GM19397 (cell line): ENCODE measurements around the gene BMP15.

ENCODE experiments used
- ATAC-seq: cut with Tn5 transposase; IDR thresholded peaks from one replicate; pipeline ENCODE4 v1.9.1; 2021; ENCODE audit warnings: mild to moderate bottlenecking, moderate library complexity; ENCODE audit not compliant: unreplicated experiment

Gene BMP15

GRCh38 chrX:50910685-50911176 is at the start of gene BMP15:
BMP15 (plus strand) TSS chrX:50910735; CDS start chrX:50910784, 49 bp downstream.
- no peak for ATAC-seq

DNA sequence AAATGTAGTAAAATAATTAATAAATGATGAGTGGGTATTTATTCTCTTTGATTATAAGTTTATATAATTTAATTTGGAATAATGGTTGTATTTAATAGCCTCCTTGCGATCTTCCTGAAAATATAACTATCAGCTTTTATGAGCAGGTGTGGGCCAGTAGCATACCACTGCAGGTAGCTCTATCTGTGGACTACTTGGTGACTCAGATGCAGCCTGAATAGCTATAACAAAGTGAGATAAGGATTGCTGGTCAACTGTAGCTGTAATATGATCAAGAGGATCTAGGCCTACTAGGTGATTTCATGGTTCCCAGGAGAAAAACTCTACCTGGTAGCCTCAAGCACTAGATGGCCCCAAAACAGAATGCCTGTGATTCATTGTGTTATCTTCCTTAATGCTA is 47.1 kb upstream of the BMP15 start:
- no peak for ATAC-seq

DNA sequence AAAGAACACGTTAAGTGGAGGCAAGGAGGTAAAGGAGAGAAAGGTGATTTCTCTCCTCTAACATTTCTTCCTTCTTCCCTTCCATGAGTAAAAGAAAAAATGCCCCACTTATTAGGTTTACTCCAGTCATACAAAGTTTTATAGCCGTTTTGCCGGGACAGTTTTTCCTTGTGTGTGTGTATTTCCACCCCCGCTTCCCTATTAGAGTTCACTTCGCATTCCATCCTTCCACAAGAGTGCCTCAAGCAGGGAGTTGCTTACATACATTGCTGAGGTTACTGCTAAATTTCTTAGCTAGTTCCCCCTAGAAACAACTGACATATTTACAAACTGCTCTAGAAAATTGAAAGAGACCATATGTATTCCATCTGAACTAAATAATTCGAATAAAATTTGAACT is 45.2 kb upstream of the BMP15 start:
- no peak for ATAC-seq

DNA sequence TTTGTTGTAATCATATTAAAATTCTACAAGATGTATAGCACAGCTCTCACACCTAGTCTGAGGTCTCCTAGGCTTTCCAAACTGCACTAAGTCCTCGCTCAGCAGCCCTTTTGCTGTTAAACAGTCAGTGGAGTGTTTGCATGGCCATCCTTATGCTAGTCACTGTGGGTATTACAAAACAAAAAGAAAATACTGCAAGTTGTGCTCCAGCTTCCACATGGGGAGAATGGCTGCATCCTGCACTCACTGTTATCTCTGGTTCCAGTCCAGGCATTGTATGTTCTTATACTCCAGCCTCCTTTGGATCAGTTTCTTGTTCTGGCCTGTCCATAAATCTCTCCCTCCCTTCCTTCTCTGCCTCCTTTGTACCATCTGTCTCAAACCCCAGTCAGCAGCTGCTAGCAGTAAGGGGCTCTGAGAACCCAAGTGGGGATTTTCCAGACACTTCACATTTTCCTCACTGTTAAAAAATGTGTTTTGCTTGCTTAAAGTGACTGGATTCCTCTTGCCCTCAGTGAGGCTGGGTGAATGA is 38.5 kb upstream of the BMP15 start:
- no peak for ATAC-seq

GRCh38 chrX:50874876-50875275 is 35.7 kb upstream of the BMP15 start:
- no peak for ATAC-seq

DNA sequence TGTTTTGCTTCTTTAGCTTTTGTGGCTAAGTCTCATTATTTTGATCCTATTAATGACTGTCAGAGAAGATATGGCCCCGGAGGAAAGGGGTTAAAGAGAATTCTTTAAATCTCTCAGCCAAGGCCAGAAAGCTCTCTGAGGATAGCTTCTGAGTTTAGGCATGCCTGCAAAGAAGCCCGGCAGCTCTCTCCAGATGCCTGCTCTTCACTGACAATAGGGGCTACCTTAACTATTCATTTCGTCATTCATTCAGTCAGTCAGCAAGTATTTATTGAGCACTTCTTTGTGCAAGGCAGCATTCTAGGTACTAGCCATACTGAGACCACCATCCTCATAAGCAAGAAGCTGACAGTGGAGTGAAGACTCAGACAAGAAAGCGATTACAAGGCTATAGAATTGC is 34.0 kb upstream of the BMP15 start:
- ATAC-seq: no peak

DNA sequence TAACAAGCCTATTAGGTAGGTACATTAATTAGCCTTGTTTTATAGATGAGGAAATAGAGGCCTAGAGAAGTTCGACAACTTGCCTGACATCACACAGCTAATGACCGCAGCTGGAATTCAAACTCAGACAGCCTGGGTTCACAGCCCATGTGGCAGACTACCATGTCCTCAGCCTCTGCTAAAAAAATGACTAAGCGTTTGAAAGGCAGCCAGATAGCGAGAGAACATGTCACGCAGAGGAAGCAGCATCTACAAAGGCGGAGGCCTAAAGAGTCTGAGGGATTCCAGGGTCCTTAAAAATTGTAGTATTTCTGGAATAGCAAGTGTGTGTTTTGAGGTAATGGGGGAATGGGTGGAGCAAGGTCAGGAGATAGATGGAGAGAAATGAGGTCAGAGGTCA is 33.2 kb upstream of the BMP15 start:
- no peak for ATAC-seq

DNA sequence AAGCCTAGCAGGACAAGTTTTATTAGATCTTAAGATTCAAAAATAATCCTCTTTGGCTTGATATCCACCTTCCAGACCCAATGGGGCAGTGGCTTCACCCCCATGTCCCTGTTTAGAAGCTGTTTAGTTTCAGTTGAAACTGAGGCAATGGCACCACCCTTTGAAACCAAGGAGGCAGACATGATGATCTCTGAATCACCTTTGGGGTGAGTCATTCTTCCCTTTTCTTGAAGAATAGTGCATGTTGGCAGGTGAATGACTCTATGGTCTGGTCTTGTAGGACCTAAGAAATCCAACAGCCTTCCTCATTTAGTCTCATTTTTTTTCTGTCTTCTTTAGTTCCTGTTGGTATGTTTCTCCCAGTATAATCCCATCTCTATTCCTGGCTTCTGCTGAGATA is 29.5 kb upstream of the BMP15 start:
- no peak for ATAC-seq

- ATAC-seq: no peak
Measured at GRCh38 chrX:50888884-50889283, 21.7 kb upstream of the BMP15 start.

- no peak for ATAC-seq
Measured at GRCh38 chrX:50889582-50889981, 21.0 kb upstream of the BMP15 start.

DNA sequence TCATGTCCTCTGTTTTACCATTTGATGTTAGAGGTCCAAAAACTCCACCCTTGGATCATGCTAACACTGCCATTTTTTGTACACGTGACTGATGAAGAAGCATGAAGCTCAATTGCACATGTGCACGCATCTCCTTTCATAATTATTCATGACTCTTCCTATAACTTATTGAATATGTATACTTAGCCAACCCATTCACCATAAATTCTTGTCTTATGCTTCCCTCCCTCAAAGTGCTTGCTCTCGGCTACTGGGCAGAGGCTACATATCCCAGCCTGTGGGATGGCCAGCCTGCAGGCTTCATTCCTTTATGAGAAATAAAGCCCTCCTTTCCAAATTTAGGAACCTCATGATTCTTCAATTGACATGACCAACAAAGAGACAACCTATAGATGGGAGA is 17.5 kb upstream of the BMP15 start:
- no peak for ATAC-seq

DNA sequence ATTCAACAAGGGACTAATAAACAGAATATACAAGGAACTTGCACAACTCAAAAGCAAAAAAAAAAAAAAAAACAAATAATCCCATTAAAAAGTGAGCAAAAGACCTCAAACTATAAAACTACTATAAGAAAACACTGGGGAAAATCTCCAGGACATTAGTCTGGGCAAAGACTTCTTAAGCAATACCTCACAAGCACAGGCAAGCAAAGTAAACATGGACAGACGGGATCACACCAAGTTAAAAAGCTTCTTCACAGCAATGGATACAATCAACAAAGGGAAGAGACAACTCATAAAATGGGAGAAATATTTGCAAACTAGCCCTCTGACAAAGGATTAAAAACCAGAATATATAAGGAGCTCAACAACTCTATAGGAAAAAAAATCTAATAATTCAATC is 17.1 kb upstream of the BMP15 start:
- no peak for ATAC-seq

GRCh38 chrX:50905334-50905733 is 5.2 kb upstream of the BMP15 start:
- no peak for ATAC-seq

- ATAC-seq: no peak
Measured at GRCh38 chrX:50913520-50913919, 3.0 kb downstream of the BMP15 start.

DNA sequence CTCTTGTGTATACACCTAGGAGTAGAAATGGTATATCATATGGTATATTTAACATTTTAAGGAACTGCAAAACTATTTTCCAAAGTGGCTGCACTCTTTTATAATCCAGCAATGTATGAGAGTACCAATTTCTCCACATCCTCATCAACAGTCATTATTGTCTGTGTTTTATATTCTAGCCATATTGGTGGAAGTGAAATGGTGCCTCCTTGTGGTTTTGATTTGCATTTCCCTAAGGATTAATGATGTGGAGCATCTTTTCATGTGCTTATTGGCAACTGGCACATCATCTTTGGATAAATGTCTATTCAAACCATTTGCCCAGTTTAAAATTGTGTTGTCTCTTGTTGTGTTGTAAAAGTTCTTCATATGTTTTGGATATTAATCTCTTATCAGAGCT is 9.6 kb downstream of the BMP15 start:
- no peak for ATAC-seq

GRCh38 chrX:50927127-50927526 is 16.6 kb downstream of the BMP15 start:
- no peak for ATAC-seq

DNA sequence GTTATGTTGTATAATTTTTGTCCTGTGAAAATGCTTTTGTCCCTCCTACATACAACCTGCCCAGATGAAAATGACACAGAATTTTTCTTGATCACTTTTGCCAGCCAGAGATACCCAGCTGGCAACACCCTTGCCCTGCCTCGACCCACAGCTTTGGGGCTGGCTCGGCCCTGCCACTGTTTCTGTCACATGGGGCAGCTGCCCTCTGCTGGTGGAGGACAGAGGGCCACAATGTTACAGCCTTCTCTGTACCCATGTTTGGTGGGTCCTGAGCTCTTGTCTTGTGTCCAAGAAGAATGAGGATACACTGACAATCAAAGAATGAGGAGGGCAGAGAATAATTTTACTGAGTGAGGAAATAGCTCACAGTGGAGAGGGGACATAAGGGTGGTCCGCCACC is 31.1 kb downstream of the BMP15 start:
- ATAC-seq: no peak

- no peak for ATAC-seq
Measured at GRCh38 chrX:50942471-50942870, 31.9 kb downstream of the BMP15 start.

- no peak for ATAC-seq
Measured at GRCh38 chrX:50952406-50952805, 41.9 kb downstream of the BMP15 start.

GRCh38 chrX:50953832-50954231 is 43.3 kb downstream of the BMP15 start:
- ATAC-seq: no peak

DNA sequence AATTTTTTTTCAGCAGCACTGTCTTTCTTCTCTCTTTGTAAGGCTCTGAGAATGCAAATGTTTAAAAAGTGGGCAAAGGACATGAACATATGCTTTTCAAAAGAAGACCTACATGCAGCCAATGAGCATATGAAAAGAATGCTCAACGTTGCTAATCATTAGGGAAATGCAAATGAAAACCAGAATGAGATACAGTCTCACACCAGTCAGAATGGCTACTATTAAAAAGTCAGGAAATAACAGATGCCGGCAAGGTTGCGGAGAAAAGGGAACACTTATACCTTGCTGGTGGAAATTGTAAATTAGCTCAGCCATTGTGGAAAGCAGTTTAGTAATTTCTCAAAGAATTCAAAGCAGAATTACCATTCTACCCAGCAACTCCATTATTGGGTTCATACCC is 51.6 kb downstream of the BMP15 start:
- ATAC-seq: no peak

DNA sequence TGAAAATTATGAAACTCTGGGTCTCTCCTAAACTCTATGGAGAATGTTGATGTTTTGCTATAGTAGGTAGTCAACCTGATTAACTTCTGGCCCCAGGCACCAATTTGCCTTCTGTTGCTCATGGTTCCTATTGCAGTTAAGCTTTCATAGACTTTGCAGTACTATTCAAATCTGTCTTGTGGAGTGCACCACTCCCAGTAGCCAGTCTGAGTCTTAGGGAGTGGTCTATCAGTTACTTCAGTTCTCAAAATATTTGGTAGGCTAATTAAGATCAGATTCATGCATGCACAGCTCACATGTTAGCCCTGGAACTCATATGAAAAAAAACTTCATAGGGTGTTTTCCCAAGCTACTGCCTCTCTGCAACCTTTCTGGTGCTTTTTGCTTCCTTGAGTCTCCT is 53.3 kb downstream of the BMP15 start:
- ATAC-seq: no peak
